K562 (cell line): ENCODE results near the gene PLEKHG3. TPM values are rescaled to one million over a fixed set of nuclear protein-coding genes. Genes with fewer than 3 reads are reported as not detected.

Experiments
- BHLHE40 ChIP-seq: IDR thresholded peaks from 2 replicates; pipeline ENCODE4 v1.6.1; 2011; ENCODE audit warnings: low read length, improper control_type of control experiment
- ETS2 ChIP-seq: IDR thresholded peaks from 2 replicates; pipeline ENCODE4 v1.6.1; 2016; ENCODE audit warnings: borderline replicate concordance, missing genetic modification characterization, mild to moderate bottlenecking, moderate library complexity, missing compliant biosample characterization; ENCODE audit not compliant: poor library complexity, severe bottlenecking
- JUN ChIP-seq, 2 experiments: sonication (generic) in 1 of 2; formaldehyde crosslinking in 1 of 2; IDR thresholded peaks; 2 replicates each; pipeline versions ENCODE4 v1.6.1 to v1.8.0; 2012 to 2022; ENCODE audit warnings: borderline replicate concordance in 2 of 2, mild to moderate bottlenecking in 2 of 2, improper control_type of control experiment in 1 of 2, low read depth in 1 of 2, low read length in 1 of 2, missing genetic modification reagents in 1 of 2
- NFXL1 ChIP-seq: fragments of 450-650 bp; formaldehyde crosslinking; IDR thresholded peaks from 2 replicates; pipeline ENCODE4 v1.4.0; 2021; ENCODE audit warnings: mild to moderate bottlenecking
- TAF15 ChIP-seq: fragments of 200-400 bp; formaldehyde crosslinking; IDR thresholded peaks from 2 replicates; pipeline ENCODE4 v1.6.1; 2017; ENCODE audit warnings: mild to moderate bottlenecking, low read depth, low read length, moderate library complexity
- TRIM24 ChIP-seq, 2 experiments: fragments of 450-650 bp; IDR thresholded peaks; 2 replicates each; pipeline ENCODE4 v1.6.1; 2016
- YY1 ChIP-seq, 3 experiments: IDR thresholded peaks; 2 replicates each; pipeline ENCODE4 v1.6.1; 2011; ENCODE audit warnings: low read length in 2 of 3, mild to moderate bottlenecking in 2 of 3, moderate library complexity in 2 of 3, borderline replicate concordance in 1 of 3, control low read depth in 1 of 3, low read depth in 1 of 3; ENCODE audit not compliant: insufficient read depth in 3 of 3, insufficient replicate concordance in 2 of 3, control insufficient read depth in 1 of 3, insufficient read length in 1 of 3; ENCODE audit errors: extremely low read depth in 1 of 3
- ZNF778 ChIP-seq: fragments of 450-650 bp; formaldehyde crosslinking; IDR thresholded peaks from 2 replicates; pipeline ENCODE4 v1.4.0; 2020; ENCODE audit warnings: mild to moderate bottlenecking, moderate library complexity
- polyA plus RNA-seq, 8 experiments: library from polyadenylated mRNA; depleted of rRNA in 4 of 8; stranded (reverse) in 5 of 8; unstranded in 3 of 8; fragments of >200 nt; fragmentation: Nextera tagmentation in 2 of 8; fragmentation: Illumina TruSeq in 1 of 8; extraction: Ambion mirVana in 2 of 8; extraction: Trizol in 1 of 8; gene quantifications; 2 replicates each; pipeline versions ENCODE4 v1.2.1 to v1.2.3, GENCODE V29; 2011 to 2014; ENCODE audit warnings: inconsistent platforms in 1 of 8, missing spikeins in 1 of 8
- total RNA-seq, 7 experiments: library from RNA; depleted of rRNA in 6 of 7; stranded (reverse); fragments of >200 nt in 6 of 7; fragmentation: Illumina TruSeq in 2 of 7; extraction: Trizol in 2 of 7; gene quantifications; 2 replicates each; pipeline versions ENCODE4 v1.2.1 to v1.2.3, GENCODE V29; 2011 to 2021; ENCODE audit warnings: low replicate concordance in 1 of 7
- TF ChIP-seq, protein P1 (sequence below): fragments of 250-450 bp; sonication (Bioruptor Pico); IDR thresholded peaks from 2 replicates; pipeline ENCODE4 v1.4.0; 2020; ENCODE audit warnings: mild to moderate bottlenecking, moderate library complexity
- TF ChIP-seq, protein P2 (sequence below): sonication (generic); formaldehyde crosslinking; IDR thresholded peaks from 2 replicates; pipeline ENCODE4 v1.8.0; 2022; ENCODE audit warnings: mild to moderate bottlenecking, missing genetic modification reagents

PLEKHG3 gene
- total and polyA plus RNA-seq, 9 of the 15 experiments (the other 6 are each of a cell fraction or from before 2014, with no cell fraction given), result 0.04 to 0.16 TPM; not detected in 7

DNA sequence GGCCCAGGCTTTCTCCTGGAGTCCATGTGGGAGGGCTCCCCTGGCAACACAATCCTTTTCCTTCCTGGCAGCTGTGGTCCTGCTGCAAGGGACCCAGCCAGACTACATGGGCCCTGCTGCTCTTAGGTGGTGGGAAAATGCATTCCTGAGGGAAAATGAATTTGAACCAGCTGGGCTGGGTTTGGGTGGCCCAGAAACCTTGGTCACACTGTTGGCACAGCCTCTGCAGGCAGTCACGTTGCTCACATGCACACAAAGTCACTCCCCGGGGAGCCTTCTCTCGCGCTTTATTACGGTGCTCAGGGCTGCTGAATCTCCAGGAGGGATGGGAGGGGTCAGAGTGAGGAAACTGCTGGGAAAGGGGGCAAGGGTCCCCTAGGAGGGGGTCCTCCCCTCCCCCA, 17.2 kb downstream of the PLEKHG3 start (continued):
- TF ChIP-seq, protein P1, sequence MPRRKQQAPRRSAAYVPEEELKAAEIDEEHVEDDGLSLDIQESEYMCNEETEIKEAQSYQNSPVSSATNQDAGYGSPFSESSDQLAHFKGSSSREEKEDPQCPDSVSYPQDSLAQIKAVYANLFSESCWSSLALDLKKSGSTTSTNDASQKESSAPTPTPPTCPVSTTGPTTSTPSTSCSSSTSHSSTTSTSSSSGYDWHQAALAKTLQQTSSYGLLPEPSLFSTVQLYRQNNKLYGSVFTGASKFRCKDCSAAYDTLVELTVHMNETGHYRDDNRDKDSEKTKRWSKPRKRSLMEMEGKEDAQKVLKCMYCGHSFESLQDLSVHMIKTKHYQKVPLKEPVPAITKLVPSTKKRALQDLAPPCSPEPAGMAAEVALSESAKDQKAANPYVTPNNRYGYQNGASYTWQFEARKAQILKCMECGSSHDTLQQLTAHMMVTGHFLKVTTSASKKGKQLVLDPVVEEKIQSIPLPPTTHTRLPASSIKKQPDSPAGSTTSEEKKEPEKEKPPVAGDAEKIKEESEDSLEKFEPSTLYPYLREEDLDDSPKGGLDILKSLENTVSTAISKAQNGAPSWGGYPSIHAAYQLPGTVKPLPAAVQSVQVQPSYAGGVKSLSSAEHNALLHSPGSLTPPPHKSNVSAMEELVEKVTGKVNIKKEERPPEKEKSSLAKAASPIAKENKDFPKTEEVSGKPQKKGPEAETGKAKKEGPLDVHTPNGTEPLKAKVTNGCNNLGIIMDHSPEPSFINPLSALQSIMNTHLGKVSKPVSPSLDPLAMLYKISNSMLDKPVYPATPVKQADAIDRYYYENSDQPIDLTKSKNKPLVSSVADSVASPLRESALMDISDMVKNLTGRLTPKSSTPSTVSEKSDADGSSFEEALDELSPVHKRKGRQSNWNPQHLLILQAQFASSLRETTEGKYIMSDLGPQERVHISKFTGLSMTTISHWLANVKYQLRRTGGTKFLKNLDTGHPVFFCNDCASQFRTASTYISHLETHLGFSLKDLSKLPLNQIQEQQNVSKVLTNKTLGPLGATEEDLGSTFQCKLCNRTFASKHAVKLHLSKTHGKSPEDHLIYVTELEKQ (CRISPR knock-in tag), result no peak
- TF ChIP-seq BHLHE40, result no peak
- TF ChIP-seq ZNF778 (CRISPR knock-in tag), result no peak
- TF ChIP-seq, protein P2, sequence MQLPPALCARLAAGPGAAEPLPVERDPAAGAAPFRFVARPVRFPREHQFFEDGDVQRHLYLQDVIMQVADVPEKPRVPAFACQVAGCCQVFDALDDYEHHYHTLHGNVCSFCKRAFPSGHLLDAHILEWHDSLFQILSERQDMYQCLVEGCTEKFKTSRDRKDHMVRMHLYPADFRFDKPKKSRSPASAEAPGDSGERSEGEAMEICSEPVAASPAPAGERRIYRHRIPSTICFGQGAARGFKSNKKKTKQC (CRISPR knock-in tag), result no peak
- TF ChIP-seq YY1 (IDR thresholded peaks at IDR 0.05; ENCODE audit: borderline replicate concordance in 1 of 3, control insufficient read depth in 1 of 3, extremely low read depth in 1 of 3, insufficient read depth in 3 of 3, insufficient read length in 1 of 3, insufficient replicate concordance in 2 of 3, low read depth in 1 of 3, low read length in 2 of 3), result no peak
- no peak for TF ChIP-seq ETS2 (tag)
- TF ChIP-seq TAF15, result no peak
- TF ChIP-seq JUN (IDR thresholded peaks at IDR 0.05; ENCODE audit: borderline replicate concordance, low read depth, low read length), result no peak
- no peak for TF ChIP-seq JUN (CRISPR knock-in tag; IDR thresholded peaks at IDR 0.05; ENCODE audit: borderline replicate concordance)
- no peak for TF ChIP-seq NFXL1 (CRISPR knock-in tag)
- TF ChIP-seq TRIM24 (IDR thresholded peaks at IDR 0.05), result no peak
